ENCODE measurements around the gene C9orf72. TPM values are rescaled to one million over a fixed set of nuclear protein-coding genes. Genes with fewer than 3 reads are reported as not detected.

C9orf72 gene
- polyA plus RNA-seq, 2 of the 4 experiments (the other 2 are of a cell fraction): 4.0 to 16.4 TPM

GRCh38 chr9:27506981-27507380, 66.3 kb downstream of the C9orf72 start (continued):
- no peak for TF ChIP-seq E2F6 (IDR thresholded peaks at IDR 0.05; ENCODE audit: borderline replicate concordance, low read depth)
- TF ChIP-seq NPAS2 (CRISPR knock-in tag; IDR thresholded peaks at IDR 0.05; ENCODE audit: borderline replicate concordance): no peak

- FAIRE-seq: no peak
- WGBS (ENCODE audit: missing lambda C conversion rate): 43% methylated on average over 5 of the region's 5 CpGs
- CTCF ChIA-PET: interaction anchor here (0.8 to 1.3 kb wide), 3 partner anchors 11 to 24 kb away, joined by 4 to 5 read pairs (median 4); partner anchors contain the start of gene MOB3B
These were observed 67.5 kb downstream of the C9orf72 start for GRCh38 chr9:27505744-27506161.

GRCh38 chr9:27504259-27504658, 69.0 kb downstream of the C9orf72 start:
- TF ChIP-seq MAZ (IDR thresholded peaks at IDR 0.05; ENCODE audit: borderline replicate concordance, low read depth, low read length): no peak
- TF ChIP-seq HMGXB4 (CRISPR knock-in tag; IDR thresholded peaks at IDR 0.05; ENCODE audit: borderline replicate concordance): no peak
- no peak for TF ChIP-seq FOSL2 (IDR thresholded peaks at IDR 0.05)
- TF ChIP-seq FOSL2 (CRISPR knock-in tag; IDR thresholded peaks at IDR 0.05): no peak
- no peak for TF ChIP-seq BCL3 (IDR thresholded peaks at IDR 0.05)
- no peak for TF ChIP-seq HOXB13 (CRISPR knock-in tag; IDR thresholded peaks at IDR 0.05; ENCODE audit: low read depth)
- no peak for TF ChIP-seq HOXA7 (CRISPR knock-in tag; IDR thresholded peaks at IDR 0.05)
- TF ChIP-seq POLR2AphosphoS2 (conservative IDR thresholded peaks at IDR 0.05; ENCODE audit: low read length): no peak
- no peak for TF ChIP-seq ZC3H11A (IDR thresholded peaks at IDR 0.05)
- no peak for TF ChIP-seq ZSCAN20 (CRISPR knock-in tag; IDR thresholded peaks at IDR 0.05)
- TF ChIP-seq CBX8 (IDR thresholded peaks at IDR 0.05): no peak
- no peak for TF ChIP-seq EHF (CRISPR knock-in tag; IDR thresholded peaks at IDR 0.05)
- no peak for TF ChIP-seq KDM5A (IDR thresholded peaks at IDR 0.05)
- TF ChIP-seq RCOR1 (IDR thresholded peaks at IDR 0.05; ENCODE audit: low read depth, low read length): no peak
- TF ChIP-seq NPAS2 (CRISPR knock-in tag; IDR thresholded peaks at IDR 0.05; ENCODE audit: borderline replicate concordance): no peak
- no peak for TF ChIP-seq RNF2 (IDR thresholded peaks at IDR 0.05; ENCODE audit: borderline replicate concordance, low read depth)
- no peak for TF ChIP-seq MAX (IDR thresholded peaks at IDR 0.05)
- TF ChIP-seq EP300 (IDR thresholded peaks at IDR 0.05): no peak
- no peak for TF ChIP-seq ATOH8 (CRISPR knock-in tag; IDR thresholded peaks at IDR 0.05; ENCODE audit: low read depth)
- TF ChIP-seq ZFP36 (IDR thresholded peaks at IDR 0.05; ENCODE audit: borderline replicate concordance, partially characterized antibody): no peak

More at GRCh38 chr9:27505744-27506161, 67.5 kb downstream of the C9orf72 start:
- Histone ChIP-seq H3K9me3 (no peaks in the 10 kb centered on the region), H3K4me1 (no peaks in the 10 kb centered on the region), H3K4me3 (no peak overlapping the region), H3K27ac (no peak overlapping the region), H3K4me2 (no peak overlapping the region)
- ATAC-seq: no peak; a peak in 1 of 6 replicates
- POLR2A ChIA-PET: no interaction called here
- DNase-seq (ENCODE audit: low read depth in 1 of 2, low spot score in 1 of 2): no peak
- TF ChIP-seq ZNF302 (CRISPR knock-in tag; IDR thresholded peaks at IDR 0.05): no peak
- no peak for TF ChIP-seq HDAC2 (IDR thresholded peaks at IDR 0.05)
- TF ChIP-seq NFE2L2 (conservative IDR thresholded peaks at IDR 0.05; ENCODE audit: low read length): no peak
- no peak for TF ChIP-seq POLR2A (IDR thresholded peaks at IDR 0.05; ENCODE audit: low read length)
- TF ChIP-seq RNF2 (IDR thresholded peaks at IDR 0.05; ENCODE audit: borderline replicate concordance, low read depth): no peak
- TF ChIP-seq HMGXB4 (CRISPR knock-in tag; IDR thresholded peaks at IDR 0.05; ENCODE audit: borderline replicate concordance): no peak
- no peak for TF ChIP-seq SREBF2 (IDR thresholded peaks at IDR 0.05)
- TF ChIP-seq MAZ (IDR thresholded peaks at IDR 0.05; ENCODE audit: borderline replicate concordance, low read depth, low read length): no peak
- TF ChIP-seq CEBPB (IDR thresholded peaks at IDR 0.05): no peak
- TF ChIP-seq HOXB5 (CRISPR knock-in tag; IDR thresholded peaks at IDR 0.05): no peak
- TF ChIP-seq EHF (CRISPR knock-in tag; IDR thresholded peaks at IDR 0.05): no peak
- no peak for TF ChIP-seq NPAS2 (CRISPR knock-in tag; IDR thresholded peaks at IDR 0.05; ENCODE audit: borderline replicate concordance)
- no peak for TF ChIP-seq HOXB13 (CRISPR knock-in tag; IDR thresholded peaks at IDR 0.05; ENCODE audit: low read depth)
- no peak for TF ChIP-seq ESRRA (IDR thresholded peaks at IDR 0.05; ENCODE audit: borderline replicate concordance, low read length)
- TF ChIP-seq RCOR1 (IDR thresholded peaks at IDR 0.05; ENCODE audit: low read depth, low read length): no peak

More at GRCh38 chr9:27504259-27504658, 69.0 kb downstream of the C9orf72 start:
- ChIA-PET POLR2A (no interaction called here), CTCF (no interaction called here)
- no peak for FAIRE-seq
- no peak overlapping the region for H3K4me3 ChIP-seq
- ATAC-seq: no peak
- no peak overlapping the region for H3K27ac ChIP-seq
- no peak overlapping the region for H3K4me2 ChIP-seq
- no peaks in the 10 kb centered on the region for H3K9me3 ChIP-seq
- H3K4me1 ChIP-seq: peaks cover 2% of the 10 kb centered on the region; the same call in 2 of the 3 replicates
- DNase-seq (ENCODE audit: low read depth in 1 of 2, low spot score in 1 of 2): no peak

All from A549 (cell line).